Activated naive CD8-positive, alpha-beta T cell (primary cell): ENCODE results near the gene FBXO8.
"Not testable (repeated sequence)": the region's sequence is repeated elsewhere in the genome, so short reads cannot be mapped to it uniquely, and the experiment has no call there.

Source experiments
- H3K27ac Mint-ChIP-seq: one replicate; pipeline ENCODE4 v1.8.0; 2021; ENCODE audit warnings: mixed read lengths
- H3K27me3 Mint-ChIP-seq: one replicate; pipeline ENCODE4 v1.8.0; 2021; ENCODE audit warnings: mixed read lengths
- H3K36me3 Mint-ChIP-seq: one replicate; pipeline ENCODE4 v1.8.0; 2021; ENCODE audit warnings: mixed read lengths
- H3K4me1 Mint-ChIP-seq: one replicate; pipeline ENCODE4 v1.8.0; 2021; ENCODE audit warnings: low read depth, mixed read lengths
- H3K4me3 Mint-ChIP-seq: one replicate; pipeline ENCODE4 v1.8.0; 2021; ENCODE audit warnings: mild to moderate bottlenecking, mixed read lengths
- H3K9me3 Mint-ChIP-seq: one replicate; pipeline ENCODE4 v1.8.0; 2021; ENCODE audit warnings: low read depth, mixed read lengths

FBXO8 gene

GRCh38 chr4:174273930-174274329 is 9.5 kb downstream of the FBXO8 start:
- no peaks in the 10 kb centered on the region for H3K9me3 Mint-ChIP-seq
- peaks cover 5% of the 10 kb centered on the region for H3K36me3 Mint-ChIP-seq
- H3K4me3 Mint-ChIP-seq, result no peak overlapping the region
- peaks cover 49% of the 10 kb centered on the region for H3K4me1 Mint-ChIP-seq
- no peaks in the 10 kb centered on the region for H3K27me3 Mint-ChIP-seq
- no peak overlapping the region for H3K27ac Mint-ChIP-seq

GRCh38 chr4:174266416-174266815 is 17.1 kb downstream of the FBXO8 start:
- H3K9me3 Mint-ChIP-seq, result no peaks in the 10 kb centered on the region
- no peaks in the 10 kb centered on the region for H3K27me3 Mint-ChIP-seq
- no peak overlapping the region for H3K4me3 Mint-ChIP-seq
- H3K27ac Mint-ChIP-seq, result no peak overlapping the region
- H3K4me1 Mint-ChIP-seq, result peaks cover 24% of the 10 kb centered on the region
- peaks cover 4% of the 10 kb centered on the region for H3K36me3 Mint-ChIP-seq

- Mint-ChIP-seq H3K4me1 (peaks cover 22% of the 10 kb centered on the region), H3K9me3 (no peaks in the 10 kb centered on the region), H3K4me3 (no peak overlapping the region), H3K36me3 (peaks cover 2% of the 10 kb centered on the region), H3K27me3 (no peaks in the 10 kb centered on the region), H3K27ac (no peak overlapping the region)
Measured at GRCh38 chr4:174265916-174266315, 17.6 kb downstream of the FBXO8 start.

- no peak overlapping the region for H3K27ac Mint-ChIP-seq
- no peaks in the 10 kb centered on the region for H3K9me3 Mint-ChIP-seq
- no peak overlapping the region for H3K4me3 Mint-ChIP-seq
- H3K27me3 Mint-ChIP-seq, result no peaks in the 10 kb centered on the region
- H3K36me3 Mint-ChIP-seq, result peaks cover 2% of the 10 kb centered on the region
- peaks cover 17% of the 10 kb centered on the region for H3K4me1 Mint-ChIP-seq
Measured at GRCh38 chr4:174263445-174263736, 20.1 kb downstream of the FBXO8 start.

- Mint-ChIP-seq H3K36me3 (peaks cover 2% of the 10 kb centered on the region), H3K4me3 (no peak overlapping the region), H3K4me1 (peaks cover 17% of the 10 kb centered on the region), H3K9me3 (no peaks in the 10 kb centered on the region), H3K27me3 (no peaks in the 10 kb centered on the region), H3K27ac (no peak overlapping the region)
Measured at GRCh38 chr4:174262624-174263444, 20.6 kb downstream of the FBXO8 start.

GRCh38 chr4:174261432-174261831 is 22.0 kb downstream of the FBXO8 start:
- H3K36me3 Mint-ChIP-seq, H3K27ac Mint-ChIP-seq, H3K27me3 Mint-ChIP-seq, H3K4me3 Mint-ChIP-seq, H3K9me3 Mint-ChIP-seq: not testable (repeated sequence)
- H3K4me1 Mint-ChIP-seq, result peaks cover 15% of the 10 kb centered on the region

GRCh38 chr4:174260099-174260498 is 23.4 kb downstream of the FBXO8 start:
- peaks cover 15% of the 10 kb centered on the region for H3K4me1 Mint-ChIP-seq
- H3K36me3 Mint-ChIP-seq, result peaks cover 8% of the 10 kb centered on the region
- no peaks in the 10 kb centered on the region for H3K27me3 Mint-ChIP-seq
- H3K4me3 Mint-ChIP-seq, result no peak overlapping the region
- no peak overlapping the region for H3K27ac Mint-ChIP-seq
- H3K9me3 Mint-ChIP-seq, result no peaks in the 10 kb centered on the region

GRCh38 chr4:174259580-174259979 is 23.9 kb downstream of the FBXO8 start:
- Mint-ChIP-seq H3K4me3 (no peak overlapping the region), H3K36me3 (peaks cover 8% of the 10 kb centered on the region), H3K4me1 (peaks cover 14% of the 10 kb centered on the region), H3K27me3 (no peaks in the 10 kb centered on the region), H3K27ac (no peak overlapping the region), H3K9me3 (no peaks in the 10 kb centered on the region)

- Mint-ChIP-seq H3K9me3 (no peaks in the 10 kb centered on the region), H3K4me1 (peaks cover 18% of the 10 kb centered on the region), H3K4me3 (no peak overlapping the region), H3K36me3 (peaks cover 8% of the 10 kb centered on the region), H3K27me3 (no peaks in the 10 kb centered on the region), H3K27ac (no peak overlapping the region)
Measured at GRCh38 chr4:174256277-174256713, 27.2 kb downstream of the FBXO8 start.

- Mint-ChIP-seq H3K9me3 (no peaks in the 10 kb centered on the region), H3K27me3 (no peaks in the 10 kb centered on the region), H3K4me1 (peaks cover 18% of the 10 kb centered on the region), H3K27ac (no peak overlapping the region), H3K36me3 (peaks cover 8% of the 10 kb centered on the region), H3K4me3 (no peak overlapping the region)
Measured at GRCh38 chr4:174255786-174256185, 27.7 kb downstream of the FBXO8 start.

GRCh38 chr4:174255374-174255773 is 28.1 kb downstream of the FBXO8 start:
- H3K4me1 Mint-ChIP-seq, result peaks cover 18% of the 10 kb centered on the region
- H3K36me3 Mint-ChIP-seq, result peaks cover 10% of the 10 kb centered on the region
- no peak overlapping the region for H3K27ac Mint-ChIP-seq
- no peaks in the 10 kb centered on the region for H3K27me3 Mint-ChIP-seq
- no peaks in the 10 kb centered on the region for H3K9me3 Mint-ChIP-seq
- no peak overlapping the region for H3K4me3 Mint-ChIP-seq

GRCh38 chr4:174254613-174255012 is 28.9 kb downstream of the FBXO8 start:
- Mint-ChIP-seq H3K27ac (no peak overlapping the region), H3K9me3 (no peaks in the 10 kb centered on the region), H3K4me1 (peaks cover 18% of the 10 kb centered on the region), H3K4me3 (no peak overlapping the region), H3K36me3 (peaks cover 12% of the 10 kb centered on the region), H3K27me3 (no peaks in the 10 kb centered on the region)

- H3K4me1 Mint-ChIP-seq, result peaks cover 19% of the 10 kb centered on the region
- H3K27me3 Mint-ChIP-seq, result no peaks in the 10 kb centered on the region
- no peak overlapping the region for H3K4me3 Mint-ChIP-seq
- H3K27ac Mint-ChIP-seq, result no peak overlapping the region
- H3K9me3 Mint-ChIP-seq, result no peaks in the 10 kb centered on the region
- H3K36me3 Mint-ChIP-seq, result peaks cover 11% of the 10 kb centered on the region
Measured at GRCh38 chr4:174252412-174252811, 31.1 kb downstream of the FBXO8 start.

- Mint-ChIP-seq H3K9me3 (no peaks in the 10 kb centered on the region), H3K36me3 (peaks cover 5% of the 10 kb centered on the region), H3K27ac (no peak overlapping the region), H3K4me1 (peaks cover 8% of the 10 kb centered on the region), H3K4me3 (no peak overlapping the region), H3K27me3 (no peaks in the 10 kb centered on the region)
Measured at GRCh38 chr4:174248407-174248806, 35.1 kb downstream of the FBXO8 start.

GRCh38 chr4:174245714-174246113 is 37.8 kb downstream of the FBXO8 start:
- peaks cover 4% of the 10 kb centered on the region for H3K36me3 Mint-ChIP-seq
- H3K9me3 Mint-ChIP-seq, result no peaks in the 10 kb centered on the region
- H3K4me1 Mint-ChIP-seq, result peaks cover 2% of the 10 kb centered on the region
- no peak overlapping the region for H3K4me3 Mint-ChIP-seq
- H3K27me3 Mint-ChIP-seq, result no peaks in the 10 kb centered on the region
- H3K27ac Mint-ChIP-seq, result no peak overlapping the region

GRCh38 chr4:174244441-174244840 is 39.0 kb downstream of the FBXO8 start:
- no peaks in the 10 kb centered on the region for H3K36me3 Mint-ChIP-seq
- no peak overlapping the region for H3K4me3 Mint-ChIP-seq
- H3K9me3 Mint-ChIP-seq, result no peaks in the 10 kb centered on the region
- no peak overlapping the region for H3K27ac Mint-ChIP-seq
- no peaks in the 10 kb centered on the region for H3K4me1 Mint-ChIP-seq
- H3K27me3 Mint-ChIP-seq, result no peaks in the 10 kb centered on the region
